Measurements from ENCODE around the gene SFXN4. TPM values are rescaled to one million over a fixed set of nuclear protein-coding genes. Genes with fewer than 3 reads are reported as not detected.
"Not testable (repeated sequence)": the region's sequence is repeated elsewhere in the genome, so short reads cannot be mapped to it uniquely, and the experiment has no call there.

The SFXN4 gene
- total and polyA plus RNA-seq, 4 donors = 10.6 to 40.4 (median 22.0) TPM

DNA sequence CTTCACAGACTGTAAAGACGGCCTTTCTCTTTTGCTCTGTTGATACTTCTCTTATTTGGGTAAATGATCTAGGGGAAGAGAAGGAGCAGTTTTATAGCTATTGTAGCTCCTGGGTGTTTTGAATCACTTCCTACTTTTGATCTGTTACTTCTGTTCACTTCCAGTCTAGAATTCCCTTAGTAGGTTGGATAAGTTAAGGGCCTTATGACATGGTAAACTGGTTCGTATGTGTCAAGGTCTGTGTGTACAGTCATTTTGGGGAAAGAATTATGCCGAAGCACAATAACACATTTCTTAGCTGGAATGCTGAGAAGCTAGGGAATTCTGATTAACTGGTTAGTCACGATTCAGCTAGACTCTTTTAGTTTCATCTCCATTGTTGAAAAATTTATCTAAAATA lies 53.5 kb downstream of the SFXN4 start:
- Histone ChIP-seq H3K27me3 (ENCODE audit: control insufficient read depth in 3 of 3, insufficient read depth in 3 of 3, low read length in 2 of 3) (no peaks in the 10 kb centered on the region), H3K36me3 (ENCODE audit: control insufficient read depth in 4 of 4, insufficient read depth in 4 of 4, low read length in 4 of 4) (peaks cover 15 to 27% (median 21%) of the 10 kb centered on the region in 4 donors), H3K9me3 (ENCODE audit: control insufficient read depth in 4 of 4, insufficient read depth in 3 of 4, low read length in 3 of 4) (no peaks in the 10 kb centered on the region), H3K9ac (ENCODE audit: insufficient read depth in 1 of 2, low read length in 2 of 2) (no peak overlapping the region), H3K4me1 (ENCODE audit: control insufficient read depth in 5 of 5, insufficient read depth in 5 of 5, low read length in 5 of 5) (no peaks in the 10 kb centered on the region), H3K27ac (ENCODE audit: low read depth in 1 of 2, low read length in 1 of 2) (no peak overlapping the region), H3K4me3 (no peak overlapping the region)
- TF ChIP-seq CTCF (IDR thresholded peaks at IDR 0.05; ENCODE audit: control extremely low read depth, extremely low read depth) = no peak
- DNase-seq = no peak
- no peak for ATAC-seq (ENCODE audit: insufficient read depth, low FRiP score)
- WGBS, 2 donors = 67 to 83% methylated on average over 4 of the region's 4 CpGs

- not testable (repeated sequence) for ATAC-seq (ENCODE audit: insufficient read depth, low FRiP score); H3K9ac ChIP-seq (ENCODE audit: insufficient read depth in 1 of 2, low read length in 2 of 2); H3K27ac ChIP-seq (ENCODE audit: low read depth in 1 of 2, low read length in 1 of 2); H3K9me3 ChIP-seq (ENCODE audit: control insufficient read depth in 4 of 4, insufficient read depth in 3 of 4, low read length in 3 of 4); H3K4me3 ChIP-seq; H3K27me3 ChIP-seq (ENCODE audit: control insufficient read depth in 3 of 3, insufficient read depth in 3 of 3, low read length in 2 of 3); DNase-seq
- peaks cover 5 to 21% (median 13%) of the 10 kb centered on the region in 4 donors for H3K36me3 ChIP-seq (ENCODE audit: control insufficient read depth in 4 of 4, insufficient read depth in 4 of 4, low read length in 4 of 4)
- WGBS, 2 donors = 20 to 81% methylated on average over 2 of the region's 2 CpGs
- peaks cover 0 to 11% (median 2%) of the 10 kb centered on the region in 5 donors for H3K4me1 ChIP-seq (ENCODE audit: control insufficient read depth in 5 of 5, insufficient read depth in 5 of 5, low read length in 5 of 5)
Measured at GRCh38 chr10:119107771-119108170, 57.7 kb downstream of the SFXN4 start.

- not testable (repeated sequence) for DNase-seq
- H3K36me3 ChIP-seq (ENCODE audit: control insufficient read depth in 4 of 4, insufficient read depth in 4 of 4, low read length in 4 of 4) = peaks cover 2 to 16% (median 10%) of the 10 kb centered on the region in 4 donors
- 90 to 97% methylated on average over 6 of the region's 6 CpGs for WGBS, 2 donors
Measured at GRCh38 chr10:119107106-119107505, 58.4 kb downstream of the SFXN4 start.

DNA sequence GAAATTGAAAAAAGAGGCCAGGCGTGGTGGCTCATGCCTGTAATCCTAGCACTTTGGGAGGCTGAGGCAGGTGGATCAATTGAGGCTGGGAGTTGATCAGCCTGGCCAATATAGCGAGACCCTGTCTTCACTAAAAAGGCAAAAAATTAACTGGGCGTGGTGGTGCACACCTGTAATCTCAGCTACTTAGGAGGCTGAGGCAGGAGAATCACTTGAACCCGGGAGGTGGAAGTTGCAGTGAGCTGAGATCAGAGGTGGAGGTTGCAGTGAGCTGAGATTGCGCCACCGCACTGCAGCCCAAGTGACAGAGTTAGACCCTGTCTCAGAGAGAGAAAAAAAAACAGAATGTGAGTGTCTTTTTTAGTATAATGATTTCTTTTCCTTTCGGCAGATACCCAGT lies 59.6 kb downstream of the SFXN4 start:
- not testable (repeated sequence) for H3K4me3 ChIP-seq; H3K27me3 ChIP-seq (ENCODE audit: control insufficient read depth in 3 of 3, insufficient read depth in 3 of 3, low read length in 2 of 3); H3K9me3 ChIP-seq (ENCODE audit: control insufficient read depth in 4 of 4, insufficient read depth in 3 of 4, low read length in 3 of 4); ATAC-seq (ENCODE audit: insufficient read depth, low FRiP score); H3K9ac ChIP-seq (ENCODE audit: insufficient read depth in 1 of 2, low read length in 2 of 2); H3K27ac ChIP-seq (ENCODE audit: low read depth in 1 of 2, low read length in 1 of 2); DNase-seq
- WGBS, 2 donors = 83 to 96% methylated on average over 7 of the region's 7 CpGs
- Histone ChIP-seq H3K4me1 (ENCODE audit: control insufficient read depth in 5 of 5, insufficient read depth in 5 of 5, low read length in 5 of 5) (peaks cover 0 to 11% (median 2%) of the 10 kb centered on the region in 5 donors), H3K36me3 (ENCODE audit: control insufficient read depth in 4 of 4, insufficient read depth in 4 of 4, low read length in 4 of 4) (peaks cover 0 to 13% (median 6%) of the 10 kb centered on the region in 4 donors)

More at GRCh38 chr10:119107106-119107505, 58.4 kb downstream of the SFXN4 start:
- H3K27me3 ChIP-seq (ENCODE audit: control insufficient read depth in 3 of 3, insufficient read depth in 3 of 3, low read length in 2 of 3); H3K9ac ChIP-seq (ENCODE audit: insufficient read depth in 1 of 2, low read length in 2 of 2); H3K4me3 ChIP-seq; H3K27ac ChIP-seq (ENCODE audit: low read depth in 1 of 2, low read length in 1 of 2); ATAC-seq (ENCODE audit: insufficient read depth, low FRiP score); H3K9me3 ChIP-seq (ENCODE audit: control insufficient read depth in 4 of 4, insufficient read depth in 3 of 4, low read length in 3 of 4): not testable (repeated sequence)
- H3K4me1 ChIP-seq (ENCODE audit: control insufficient read depth in 5 of 5, insufficient read depth in 5 of 5, low read length in 5 of 5) = peaks cover 0 to 11% (median 2%) of the 10 kb centered on the region in 5 donors

DNA sequence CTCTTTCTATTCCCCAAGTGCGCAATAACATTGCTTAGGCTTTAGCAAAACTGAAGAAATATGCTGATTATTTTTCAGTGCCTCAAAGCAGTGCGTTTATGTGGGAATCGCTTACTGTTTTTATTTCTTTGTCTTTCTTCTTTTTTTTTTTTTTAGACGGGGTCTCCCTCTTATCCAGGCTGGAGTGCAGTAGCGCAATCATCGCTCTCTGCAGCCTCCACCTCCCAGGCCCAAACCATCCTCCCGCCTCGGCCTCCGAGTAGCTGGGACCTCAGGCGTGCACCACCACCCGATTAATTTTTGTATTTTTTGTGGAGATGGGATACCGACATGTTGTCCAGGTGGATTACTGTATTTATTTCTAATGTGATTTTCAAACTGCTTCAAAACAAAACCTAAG lies 60.4 kb downstream of the SFXN4 start:
- ATAC-seq (ENCODE audit: insufficient read depth, low FRiP score) (no peak), DNase-seq (no peak)
- Histone ChIP-seq H3K9me3 (ENCODE audit: control insufficient read depth in 4 of 4, insufficient read depth in 3 of 4, low read length in 3 of 4) (no peaks in the 10 kb centered on the region), H3K27ac (ENCODE audit: low read depth in 1 of 2, low read length in 1 of 2) (no peak overlapping the region), H3K4me1 (ENCODE audit: control insufficient read depth in 5 of 5, insufficient read depth in 5 of 5, low read length in 5 of 5) (peaks cover 0 to 11% (median 2%) of the 10 kb centered on the region in 5 donors), H3K4me3 (no peak overlapping the region), H3K9ac (ENCODE audit: insufficient read depth in 1 of 2, low read length in 2 of 2) (peak overlapping the region in 1 of 2 donors; percentile 49), H3K27me3 (ENCODE audit: control insufficient read depth in 3 of 3, insufficient read depth in 3 of 3, low read length in 2 of 3) (no peaks in the 10 kb centered on the region), H3K36me3 (ENCODE audit: control insufficient read depth in 4 of 4, insufficient read depth in 4 of 4, low read length in 4 of 4) (peaks cover 0 to 9% (median 4%) of the 10 kb centered on the region in 4 donors)
- no peak for TF ChIP-seq CTCF (IDR thresholded peaks at IDR 0.05; ENCODE audit: control extremely low read depth, extremely low read depth)
- 88 to 92% methylated on average over 12 of the region's 12 CpGs for WGBS, 2 donors

Data from lung (tissue), 12 donors.